NCI-H2227 (cell line): ENCODE data around the gene PCDHGB1.
"Not testable (repeated sequence)": the region's sequence is repeated elsewhere in the genome, so short reads cannot be mapped to it uniquely, and the experiment has no call there.

ENCODE experiments used
- DNase-seq: peaks from one replicate; lab custom pipeline; 2025; ENCODE audit not compliant: unreplicated experiment; lab: John Stamatoyannopoulos, UW

Gene PCDHGB1

DNA sequence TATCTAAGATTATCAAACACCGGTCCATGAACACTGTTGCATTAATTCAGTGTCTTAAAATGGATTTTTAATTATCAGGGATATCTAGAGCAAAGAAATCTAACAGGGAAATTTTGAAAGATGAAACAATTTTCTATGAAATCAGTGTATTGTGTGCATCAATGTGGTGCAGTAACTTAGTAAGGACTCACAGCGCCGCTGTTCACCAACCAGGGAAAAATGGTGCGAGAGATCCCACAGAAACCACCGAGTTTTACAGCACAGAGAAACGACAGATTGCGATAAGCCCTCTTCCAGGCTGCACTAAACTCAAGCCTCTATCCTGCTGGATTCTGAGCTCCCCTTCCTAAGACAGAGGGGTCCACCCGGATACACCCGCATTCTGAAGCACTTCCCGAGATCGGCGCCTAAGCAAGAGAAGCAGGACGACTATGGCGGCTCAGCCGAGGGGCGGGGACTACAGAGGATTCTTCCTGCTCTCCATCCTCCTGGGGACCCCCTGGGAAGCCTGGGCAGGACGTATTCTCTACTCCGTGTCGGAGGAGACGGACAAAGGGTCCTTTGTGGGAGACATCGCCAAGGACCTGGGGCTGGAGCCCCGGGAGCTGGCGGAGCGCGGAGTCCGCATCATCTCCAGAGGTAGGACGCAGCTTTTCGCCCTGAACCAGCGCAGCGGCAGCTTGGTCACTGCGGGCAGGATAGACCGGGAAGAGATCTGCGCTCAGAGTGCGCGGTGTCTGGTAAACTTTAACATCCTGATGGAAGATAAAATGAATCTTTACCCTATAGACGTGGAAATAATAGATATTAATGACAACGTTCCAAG lies 32.8 kb downstream of the PCDHGB1 start, which contains the start of gene PCDHGA7:
Gene PCDHGA7 (plus strand): TSS at position 274 of the 826 bp plus-strand sequence. CDS start 158 bp downstream, at position 432.
- DNase-seq = peak; percentile 50

DNA sequence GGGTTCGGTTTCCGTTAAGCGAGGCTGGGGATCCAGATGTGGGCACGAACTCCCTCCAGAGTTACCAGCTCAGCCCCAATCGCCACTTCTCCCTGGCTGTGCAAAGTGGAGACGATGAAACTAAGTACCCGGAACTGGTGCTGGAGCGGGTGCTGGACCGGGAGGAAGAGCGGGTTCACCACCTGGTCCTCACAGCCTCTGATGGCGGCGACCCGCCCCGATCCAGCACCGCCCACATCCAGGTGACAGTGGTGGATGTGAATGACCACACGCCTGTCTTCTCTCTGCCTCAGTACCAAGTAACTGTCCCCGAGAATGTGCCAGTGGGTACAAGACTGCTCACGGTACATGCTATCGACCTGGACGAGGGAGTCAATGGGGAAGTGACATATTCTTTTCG lies 33.4 kb downstream of the PCDHGB1 start:
- DNase-seq = no peak

DNA sequence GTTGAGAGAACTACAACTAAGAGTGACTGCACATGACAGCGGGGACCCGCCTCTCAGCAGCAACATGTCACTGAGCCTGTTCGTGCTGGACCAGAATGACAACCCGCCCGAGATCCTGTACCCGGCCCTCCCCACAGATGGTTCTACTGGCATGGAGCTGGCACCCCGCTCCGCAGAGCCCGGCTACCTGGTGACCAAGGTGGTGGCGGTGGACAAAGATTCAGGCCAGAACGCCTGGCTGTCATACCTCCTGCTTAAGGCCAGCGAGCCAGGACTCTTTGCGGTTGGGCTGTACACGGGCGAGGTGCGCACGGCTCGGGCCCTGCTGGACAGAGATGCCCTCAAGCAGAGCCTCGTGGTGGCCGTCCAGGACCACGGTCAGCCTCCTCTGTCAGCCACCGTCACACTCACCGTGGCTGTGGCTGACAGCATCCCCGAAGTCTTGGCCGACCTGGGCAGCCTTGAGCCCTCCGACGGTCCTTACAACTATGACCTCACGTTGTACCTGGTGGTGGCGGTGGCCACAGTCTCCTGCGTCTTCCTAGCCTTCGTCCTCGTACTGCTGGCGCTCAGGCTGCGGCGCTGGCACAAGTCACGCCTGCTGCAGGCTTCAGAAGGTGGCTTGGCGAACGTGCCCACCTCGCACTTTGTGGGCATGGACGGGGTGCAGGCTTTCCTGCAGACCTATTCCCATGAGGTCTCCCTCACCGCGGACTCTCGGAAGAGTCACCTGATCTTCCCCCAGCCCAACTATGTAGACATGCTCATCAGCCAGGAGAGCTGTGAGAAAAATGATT lies 34.8 kb downstream of the PCDHGB1 start:
- DNase-seq = no peak

DNA sequence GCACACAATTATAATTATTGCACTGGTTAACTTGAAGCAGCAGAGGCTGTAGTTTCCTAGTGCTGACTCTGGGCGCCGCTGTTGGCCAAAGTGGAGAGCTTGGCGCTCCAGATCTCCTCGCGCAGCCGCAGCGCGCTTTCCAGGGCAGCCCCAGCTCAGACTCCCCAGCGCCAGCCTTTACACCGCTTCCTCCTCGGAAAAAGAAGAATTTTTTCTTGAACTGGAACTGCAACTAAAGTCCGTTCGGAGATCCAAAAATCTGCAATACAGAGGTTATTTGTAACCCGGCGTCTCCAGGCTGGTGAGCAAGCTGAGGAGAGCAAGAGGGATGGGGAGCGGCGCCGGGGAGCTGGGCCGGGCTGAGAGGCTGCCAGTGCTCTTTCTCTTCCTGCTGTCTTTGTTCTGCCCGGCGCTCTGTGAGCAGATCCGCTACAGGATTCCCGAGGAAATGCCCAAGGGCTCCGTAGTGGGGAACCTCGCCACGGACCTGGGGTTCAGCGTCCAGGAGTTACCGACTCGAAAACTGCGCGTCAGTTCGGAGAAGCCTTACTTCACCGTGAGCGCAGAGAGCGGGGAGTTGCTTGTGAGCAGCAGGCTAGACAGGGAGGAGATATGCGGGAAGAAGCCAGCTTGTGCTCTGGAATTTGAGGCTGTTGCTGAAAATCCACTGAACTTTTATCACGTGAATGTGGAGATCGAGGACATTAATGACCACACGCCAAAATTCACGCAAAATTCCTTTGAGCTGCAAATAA lies 37.8 kb downstream of the PCDHGB1 start, which contains the start of gene PCDHGB4:
Gene PCDHGB4 (plus strand): TSS at position 142 of the 755 bp plus-strand sequence. CDS start 187 bp downstream, at position 329.
- DNase-seq = not testable (repeated sequence)

DNA sequence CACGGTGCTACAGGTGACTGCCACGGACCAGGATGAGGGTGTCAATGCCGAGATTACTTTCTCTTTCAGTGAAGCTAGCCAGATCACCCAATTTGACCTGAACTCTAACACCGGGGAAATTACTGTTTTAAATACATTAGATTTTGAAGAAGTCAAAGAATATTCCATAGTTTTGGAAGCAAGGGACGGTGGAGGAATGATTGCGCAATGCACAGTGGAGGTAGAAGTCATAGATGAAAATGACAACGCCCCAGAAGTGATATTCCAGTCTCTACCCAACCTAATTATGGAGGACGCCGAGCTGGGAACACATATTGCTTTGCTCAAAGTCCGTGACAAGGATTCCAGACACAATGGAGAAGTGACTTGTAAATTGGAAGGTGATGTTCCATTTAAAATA lies 38.8 kb downstream of the PCDHGB1 start:
- DNase-seq = no peak

DNA sequence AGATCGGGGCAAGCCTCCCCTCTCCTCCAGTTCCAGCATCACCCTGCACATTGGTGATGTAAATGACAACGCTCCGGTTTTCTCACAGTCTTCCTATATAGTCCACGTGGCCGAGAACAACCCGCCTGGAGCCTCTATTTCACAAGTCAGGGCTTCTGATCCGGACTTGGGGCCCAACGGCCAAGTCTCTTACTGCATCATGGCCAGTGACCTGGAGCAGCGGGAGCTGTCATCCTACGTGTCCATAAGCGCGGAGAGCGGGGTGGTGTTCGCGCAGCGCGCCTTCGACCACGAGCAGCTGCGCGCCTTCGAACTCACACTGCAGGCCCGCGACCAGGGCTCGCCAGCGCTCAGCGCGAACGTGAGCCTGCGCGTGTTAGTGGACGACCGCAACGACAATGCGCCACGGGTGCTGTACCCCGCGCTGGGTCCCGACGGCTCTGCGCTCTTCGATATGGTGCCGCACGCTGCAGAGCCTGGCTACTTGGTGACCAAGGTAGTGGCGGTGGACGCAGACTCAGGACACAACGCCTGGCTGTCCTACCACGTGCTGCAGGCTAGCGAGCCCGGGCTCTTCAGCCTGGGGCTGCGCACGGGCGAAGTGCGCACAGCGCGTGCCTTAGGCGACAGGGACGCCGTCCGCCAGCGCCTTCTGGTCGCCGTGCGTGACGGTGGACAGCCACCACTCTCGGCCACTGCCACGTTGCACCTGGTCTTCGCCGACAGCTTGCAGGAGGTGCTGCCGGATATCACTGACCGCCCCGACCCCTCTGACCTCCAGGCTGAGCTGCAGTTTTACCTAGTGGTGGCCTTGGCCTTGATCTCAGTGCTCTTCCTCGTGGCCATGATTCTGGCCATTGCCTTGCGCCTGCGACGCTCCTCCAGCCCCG lies 39.5 kb downstream of the PCDHGB1 start:
- DNase-seq = no peak

DNA sequence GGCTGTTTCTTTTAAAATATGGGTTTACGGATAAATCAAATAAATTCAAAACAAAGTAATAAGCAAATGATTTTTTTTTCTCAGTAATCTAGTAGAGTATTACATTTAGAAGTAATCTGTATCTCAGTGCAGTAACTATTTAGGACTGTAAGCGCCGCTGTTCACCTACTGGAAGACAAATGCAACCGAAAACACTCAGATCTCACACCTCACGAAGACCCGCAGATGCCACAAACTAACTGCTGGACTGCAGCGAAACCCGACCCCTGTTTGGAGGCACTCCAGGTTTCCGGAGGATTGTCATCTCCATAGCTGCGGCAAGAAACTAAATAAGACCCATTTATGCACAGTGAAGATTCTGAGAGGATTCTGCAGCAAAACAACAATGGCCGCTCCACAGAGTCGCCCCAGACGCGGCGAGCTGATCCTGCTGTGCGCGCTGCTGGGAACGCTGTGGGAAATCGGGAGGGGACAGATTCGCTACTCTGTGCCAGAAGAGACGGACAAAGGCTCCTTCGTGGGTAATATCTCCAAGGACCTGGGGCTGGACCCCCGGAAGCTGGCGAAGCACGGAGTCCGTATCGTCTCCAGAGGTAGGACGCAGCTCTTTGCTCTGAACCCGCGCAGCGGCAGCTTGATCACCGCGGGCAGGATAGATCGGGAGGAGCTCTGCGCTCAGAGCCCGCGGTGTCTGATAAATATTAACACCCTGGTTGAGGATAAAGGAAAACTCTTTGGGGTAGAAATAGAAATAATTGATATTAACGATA lies 42.7 kb downstream of the PCDHGB1 start, which contains the start of gene PCDHGA8:
Gene PCDHGA8 (plus strand): TSS at position 205 of the 770 bp plus-strand sequence. CDS start 181 bp downstream, at position 386.
- DNase-seq = no peak

DNA sequence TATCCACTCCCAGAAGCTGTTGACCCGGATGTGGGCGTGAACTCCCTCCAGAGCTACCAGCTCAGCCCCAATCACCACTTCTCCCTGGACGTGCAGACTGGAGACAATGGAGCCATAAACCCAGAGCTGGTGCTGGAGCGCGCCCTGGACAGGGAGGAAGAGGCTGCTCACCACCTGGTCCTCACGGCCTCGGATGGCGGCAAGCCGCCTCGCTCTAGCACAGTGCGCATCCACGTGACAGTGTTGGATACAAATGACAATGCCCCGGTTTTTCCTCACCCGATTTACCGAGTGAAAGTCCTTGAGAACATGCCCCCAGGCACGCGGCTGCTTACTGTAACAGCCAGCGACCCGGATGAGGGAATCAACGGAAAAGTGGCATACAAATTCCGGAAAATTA lies 43.4 kb downstream of the PCDHGB1 start:
- no peak for DNase-seq

DNA sequence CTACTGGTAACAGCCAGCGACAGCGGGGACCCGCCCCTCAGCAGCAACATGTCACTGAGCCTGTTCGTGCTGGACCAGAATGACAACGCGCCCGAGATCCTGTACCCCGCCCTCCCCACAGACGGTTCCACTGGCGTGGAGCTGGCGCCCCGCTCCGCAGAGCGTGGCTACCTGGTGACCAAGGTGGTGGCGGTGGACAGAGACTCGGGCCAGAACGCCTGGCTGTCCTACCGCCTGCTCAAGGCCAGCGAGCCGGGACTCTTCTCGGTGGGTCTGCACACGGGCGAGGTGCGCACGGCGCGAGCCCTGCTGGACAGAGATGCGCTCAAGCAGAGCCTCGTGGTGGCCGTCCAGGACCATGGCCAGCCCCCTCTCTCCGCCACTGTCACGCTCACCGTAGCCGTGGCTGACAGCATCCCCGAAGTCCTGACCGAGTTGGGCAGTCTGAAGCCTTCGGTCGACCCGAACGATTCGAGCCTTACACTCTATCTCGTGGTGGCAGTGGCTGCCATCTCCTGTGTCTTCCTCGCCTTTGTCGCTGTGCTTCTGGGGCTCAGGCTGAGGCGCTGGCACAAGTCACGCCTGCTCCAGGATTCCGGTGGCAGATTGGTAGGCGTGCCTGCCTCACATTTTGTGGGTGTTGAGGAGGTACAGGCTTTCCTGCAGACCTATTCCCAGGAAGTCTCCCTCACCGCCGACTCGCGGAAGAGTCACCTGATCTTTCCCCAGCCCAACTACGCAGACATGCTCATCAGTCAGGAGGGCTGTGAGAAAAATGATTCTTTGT lies 44.7 kb downstream of the PCDHGB1 start:
- not testable (repeated sequence) for DNase-seq

DNA sequence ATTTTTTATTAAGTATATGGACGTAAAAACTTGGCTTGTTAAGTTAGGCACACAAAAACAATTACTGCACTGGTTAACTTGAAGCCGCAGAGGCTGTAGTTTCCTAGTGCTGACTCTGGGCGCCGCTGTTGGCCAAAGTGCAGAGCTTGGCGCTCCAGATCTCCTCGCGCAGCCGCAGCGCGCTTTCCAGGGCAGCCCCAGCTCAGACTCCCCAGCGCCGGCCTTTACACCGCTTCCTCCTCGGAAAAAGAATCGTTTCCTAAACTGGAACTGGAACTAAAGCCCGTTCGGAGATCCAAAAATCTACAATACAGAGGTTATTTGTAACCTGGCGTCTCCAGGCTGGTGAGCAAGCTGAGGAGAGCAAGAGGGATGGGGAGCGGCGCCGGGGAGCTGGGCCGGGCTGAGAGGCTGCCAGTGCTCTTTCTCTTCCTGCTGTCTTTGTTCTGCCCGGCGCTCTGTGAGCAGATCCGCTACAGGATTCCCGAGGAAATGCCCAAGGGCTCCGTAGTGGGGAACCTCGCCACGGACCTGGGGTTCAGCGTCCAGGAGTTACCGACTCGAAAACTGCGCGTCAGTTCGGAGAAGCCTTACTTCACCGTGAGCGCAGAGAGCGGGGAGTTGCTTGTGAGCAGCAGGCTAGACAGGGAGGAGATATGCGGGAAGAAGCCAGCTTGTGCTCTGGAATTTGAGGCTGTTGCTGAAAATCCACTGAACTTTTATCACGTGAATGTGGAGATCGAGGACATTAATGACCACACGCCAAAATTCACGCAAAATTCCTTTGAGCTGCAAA lies 48.1 kb downstream of the PCDHGB1 start, which contains the start of gene PCDHGB5:
Gene PCDHGB5 (plus strand): TSS at position 192 of the 796 bp plus-strand sequence. CDS start 181 bp downstream, at position 373.
- DNase-seq = peak; percentile 1

DNA sequence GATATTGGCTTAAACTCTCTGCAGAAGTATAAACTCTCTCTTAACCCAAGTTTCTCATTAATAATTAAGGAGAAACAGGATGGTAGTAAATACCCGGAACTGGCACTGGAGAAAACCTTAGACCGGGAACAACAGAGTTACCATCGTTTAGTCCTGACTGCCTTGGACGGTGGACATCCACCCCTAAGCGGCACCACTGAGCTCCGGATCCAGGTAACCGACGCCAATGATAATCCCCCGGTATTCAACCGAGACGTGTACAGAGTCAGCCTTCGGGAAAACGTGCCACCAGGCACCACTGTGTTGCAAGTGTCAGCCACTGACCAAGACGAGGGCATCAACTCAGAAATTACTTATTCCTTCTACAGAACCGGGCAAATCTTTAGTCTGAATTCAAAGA lies 48.7 kb downstream of the PCDHGB1 start:
- no peak for DNase-seq

DNA sequence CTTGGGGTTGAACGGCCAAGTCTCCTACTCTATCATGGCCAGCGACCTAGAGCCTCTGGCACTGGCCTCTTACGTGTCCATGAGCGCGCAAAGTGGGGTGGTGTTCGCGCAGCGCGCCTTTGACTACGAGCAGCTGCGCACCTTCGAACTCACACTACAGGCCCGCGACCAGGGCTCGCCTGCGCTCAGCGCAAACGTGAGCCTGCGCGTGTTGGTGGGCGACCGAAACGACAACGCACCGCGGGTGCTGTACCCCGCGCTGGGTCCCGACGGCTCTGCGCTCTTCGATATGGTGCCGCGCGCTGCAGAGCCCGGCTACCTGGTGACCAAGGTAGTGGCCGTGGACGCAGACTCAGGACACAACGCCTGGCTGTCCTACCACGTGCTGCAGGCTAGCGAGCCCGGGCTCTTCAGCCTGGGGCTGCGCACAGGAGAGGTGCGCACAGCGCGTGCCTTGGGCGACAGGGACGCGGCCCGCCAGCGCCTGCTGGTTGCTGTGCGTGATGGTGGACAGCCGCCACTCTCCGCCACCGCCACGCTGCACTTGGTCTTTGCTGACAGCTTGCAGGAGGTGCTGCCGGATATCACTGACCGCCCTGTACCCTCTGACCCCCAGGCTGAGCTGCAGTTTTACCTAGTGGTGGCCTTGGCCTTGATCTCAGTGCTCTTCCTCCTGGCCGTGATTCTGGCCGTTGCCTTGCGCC lies 49.8 kb downstream of the PCDHGB1 start:
- DNase-seq = no peak
